Ishikawa (cell line): Measurements from ENCODE around the gene CXXC5.

Experiments
- CEBPB ChIP-seq: IDR thresholded peaks from 2 replicates; pipeline ENCODE4 v1.6.1; 2012
- CREB1 ChIP-seq: IDR thresholded peaks from 2 replicates; pipeline ENCODE4 v1.6.1; 2012; ENCODE audit warnings: low read depth
- EGR1 ChIP-seq: IDR thresholded peaks from 2 replicates; pipeline ENCODE4 v1.6.1; 2012
- EP300 ChIP-seq: IDR thresholded peaks from 2 replicates; pipeline ENCODE4 v1.6.1; 2012; ENCODE audit warnings: borderline replicate concordance
- FOXM1 ChIP-seq: IDR thresholded peaks from 2 replicates; pipeline ENCODE4 v1.6.1; 2012; ENCODE audit warnings: low read depth, borderline replicate concordance
- NFIC ChIP-seq: IDR thresholded peaks from 2 replicates; pipeline ENCODE4 v1.6.1; 2012
- RAD21 ChIP-seq: IDR thresholded peaks from 2 replicates; pipeline ENCODE4 v1.6.1; 2012; ENCODE audit warnings: low read depth
- TAF1 ChIP-seq: IDR thresholded peaks from 2 replicates; pipeline ENCODE4 v1.6.1; 2012; ENCODE audit warnings: low read depth, mild to moderate bottlenecking
- TCF12 ChIP-seq: IDR thresholded peaks from 2 replicates; pipeline ENCODE4 v1.6.1; 2012; ENCODE audit warnings: low read depth
- TEAD4 ChIP-seq: IDR thresholded peaks from 2 replicates; pipeline ENCODE4 v1.6.1; 2012
- YY1 ChIP-seq: IDR thresholded peaks from 2 replicates; pipeline ENCODE4 v1.6.1; 2012; ENCODE audit warnings: low read depth
- ZBTB7A ChIP-seq: IDR thresholded peaks from 2 replicates; pipeline ENCODE4 v1.6.1; 2012; ENCODE audit warnings: low read depth
- TF ChIP-seq, protein P1 (sequence below): IDR thresholded peaks from 2 replicates; pipeline ENCODE4 v1.6.1; 2012; ENCODE audit warnings: low read depth, mild to moderate bottlenecking
- TF ChIP-seq, protein P2 (sequence below): IDR thresholded peaks from 2 replicates; pipeline ENCODE4 v1.6.1; 2012
- TF ChIP-seq, protein P3 (sequence below): IDR thresholded peaks from 2 replicates; pipeline ENCODE4 v1.6.1; 2012

The CXXC5 gene

DNA sequence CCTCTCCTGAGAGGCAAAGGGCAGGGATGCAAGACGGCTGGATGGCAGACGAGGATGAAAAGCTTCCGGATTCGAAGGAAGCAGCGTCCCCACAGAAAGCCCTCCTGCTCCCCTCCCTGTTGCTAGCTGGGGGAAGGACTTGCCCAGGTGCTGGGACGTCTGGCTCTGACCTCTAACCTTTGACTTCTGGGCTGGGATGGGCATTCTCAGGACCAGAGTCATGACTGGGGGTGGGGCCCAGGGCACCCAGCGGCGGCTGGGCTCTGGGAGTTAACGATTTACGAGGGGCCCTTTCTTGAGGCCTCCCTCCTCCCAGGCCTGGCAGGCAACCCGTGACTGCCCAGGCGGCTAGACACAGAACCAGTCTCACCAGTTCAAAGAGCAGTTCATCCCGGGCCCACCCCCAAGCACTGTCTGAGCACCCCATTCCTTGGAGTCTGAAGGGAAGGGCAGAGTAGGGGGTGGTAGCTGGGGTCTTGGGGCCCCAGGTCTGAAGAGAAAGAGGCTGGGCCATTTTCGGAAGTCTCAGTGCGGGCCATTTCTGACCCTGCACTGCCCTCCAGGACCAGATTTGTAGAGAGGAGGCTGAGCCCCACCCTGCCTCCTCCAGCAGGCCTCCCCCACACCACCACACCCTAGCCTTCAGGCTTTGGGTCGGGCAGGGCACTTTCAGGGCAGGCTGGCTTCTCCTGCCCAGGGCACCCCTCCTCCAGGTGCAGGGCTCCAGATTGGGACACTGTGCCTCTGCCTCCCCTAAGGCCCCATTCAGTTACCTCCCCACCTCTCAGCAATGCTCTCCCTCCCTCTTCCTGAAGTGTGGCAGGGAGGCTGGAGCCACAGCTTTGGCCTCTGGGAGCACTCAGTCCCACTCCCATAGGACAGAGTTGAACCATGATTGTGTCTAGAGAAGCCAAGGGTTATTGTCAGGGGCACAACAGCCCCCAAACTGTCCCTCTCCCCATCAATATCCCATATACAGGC is 5.0 kb upstream of the CXXC5 start:
- no peak for TF ChIP-seq CREB1
- TF ChIP-seq YY1 = no peak; the same call in 1 of the 2 replicates
- 0 out of 2 replicates have a peak, but pooled peaks have one; percentile 3 for TF ChIP-seq RAD21
- peak; percentile 87 for TF ChIP-seq TCF12
- TF ChIP-seq EP300 = peak; percentile 85
- TF ChIP-seq, protein P1, sequence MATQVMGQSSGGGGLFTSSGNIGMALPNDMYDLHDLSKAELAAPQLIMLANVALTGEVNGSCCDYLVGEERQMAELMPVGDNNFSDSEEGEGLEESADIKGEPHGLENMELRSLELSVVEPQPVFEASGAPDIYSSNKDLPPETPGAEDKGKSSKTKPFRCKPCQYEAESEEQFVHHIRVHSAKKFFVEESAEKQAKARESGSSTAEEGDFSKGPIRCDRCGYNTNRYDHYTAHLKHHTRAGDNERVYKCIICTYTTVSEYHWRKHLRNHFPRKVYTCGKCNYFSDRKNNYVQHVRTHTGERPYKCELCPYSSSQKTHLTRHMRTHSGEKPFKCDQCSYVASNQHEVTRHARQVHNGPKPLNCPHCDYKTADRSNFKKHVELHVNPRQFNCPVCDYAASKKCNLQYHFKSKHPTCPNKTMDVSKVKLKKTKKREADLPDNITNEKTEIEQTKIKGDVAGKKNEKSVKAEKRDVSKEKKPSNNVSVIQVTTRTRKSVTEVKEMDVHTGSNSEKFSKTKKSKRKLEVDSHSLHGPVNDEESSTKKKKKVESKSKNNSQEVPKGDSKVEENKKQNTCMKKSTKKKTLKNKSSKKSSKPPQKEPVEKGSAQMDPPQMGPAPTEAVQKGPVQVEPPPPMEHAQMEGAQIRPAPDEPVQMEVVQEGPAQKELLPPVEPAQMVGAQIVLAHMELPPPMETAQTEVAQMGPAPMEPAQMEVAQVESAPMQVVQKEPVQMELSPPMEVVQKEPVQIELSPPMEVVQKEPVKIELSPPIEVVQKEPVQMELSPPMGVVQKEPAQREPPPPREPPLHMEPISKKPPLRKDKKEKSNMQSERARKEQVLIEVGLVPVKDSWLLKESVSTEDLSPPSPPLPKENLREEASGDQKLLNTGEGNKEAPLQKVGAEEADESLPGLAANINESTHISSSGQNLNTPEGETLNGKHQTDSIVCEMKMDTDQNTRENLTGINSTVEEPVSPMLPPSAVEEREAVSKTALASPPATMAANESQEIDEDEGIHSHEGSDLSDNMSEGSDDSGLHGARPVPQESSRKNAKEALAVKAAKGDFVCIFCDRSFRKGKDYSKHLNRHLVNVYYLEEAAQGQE = no peak
- TF ChIP-seq, protein P2, sequence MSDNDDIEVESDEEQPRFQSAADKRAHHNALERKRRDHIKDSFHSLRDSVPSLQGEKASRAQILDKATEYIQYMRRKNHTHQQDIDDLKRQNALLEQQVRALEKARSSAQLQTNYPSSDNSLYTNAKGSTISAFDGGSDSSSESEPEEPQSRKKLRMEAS = peak; percentile 32; the same call in 1 of the 2 replicates
- peak; percentile 59; the same call in 1 of the 2 replicates for TF ChIP-seq FOXM1
- TF ChIP-seq, protein P3, sequence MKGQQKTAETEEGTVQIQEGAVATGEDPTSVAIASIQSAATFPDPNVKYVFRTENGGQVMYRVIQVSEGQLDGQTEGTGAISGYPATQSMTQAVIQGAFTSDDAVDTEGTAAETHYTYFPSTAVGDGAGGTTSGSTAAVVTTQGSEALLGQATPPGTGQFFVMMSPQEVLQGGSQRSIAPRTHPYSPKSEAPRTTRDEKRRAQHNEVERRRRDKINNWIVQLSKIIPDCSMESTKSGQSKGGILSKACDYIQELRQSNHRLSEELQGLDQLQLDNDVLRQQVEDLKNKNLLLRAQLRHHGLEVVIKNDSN = peak; percentile 71
- TF ChIP-seq TAF1 = no peak; the same call in 1 of the 2 replicates
- TF ChIP-seq CEBPB = no peak
- TF ChIP-seq TEAD4 = peak; percentile 53; the same call in 1 of the 2 replicates
- TF ChIP-seq NFIC = peak; percentile 80
- TF ChIP-seq ZBTB7A = peak; percentile 91
- TF ChIP-seq EGR1 = no peak

DNA sequence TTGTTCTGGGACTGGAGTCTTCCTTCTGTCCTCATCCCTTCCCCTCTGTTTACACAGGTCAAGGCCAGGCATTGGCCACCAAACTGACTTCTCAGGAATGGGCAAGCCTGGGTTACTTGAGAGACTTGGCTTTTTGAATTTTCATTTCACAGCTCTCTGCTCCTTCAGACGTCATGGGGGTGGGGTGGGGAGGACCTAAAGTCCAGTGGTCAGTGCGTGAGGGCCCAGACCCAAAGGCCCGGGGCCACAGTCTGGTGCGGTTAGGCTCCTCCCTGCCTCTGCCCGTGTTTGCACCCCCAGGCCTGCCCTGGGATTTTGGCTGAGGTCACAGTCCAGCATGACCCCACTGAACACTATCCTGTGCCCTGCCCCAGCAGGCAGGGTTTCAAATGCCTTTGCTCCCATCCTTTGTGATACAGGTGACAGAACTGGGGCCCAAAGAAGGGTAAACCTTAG is 4.1 kb upstream of the CXXC5 start:
- no peak for TF ChIP-seq TCF12
- no peak for TF ChIP-seq CREB1
- TF ChIP-seq, protein P3 = no peak
- TF ChIP-seq YY1 = no peak
- no peak for TF ChIP-seq EP300
- TF ChIP-seq, protein P1 = no peak
- no peak for TF ChIP-seq EGR1
- no peak for TF ChIP-seq NFIC
- no peak for TF ChIP-seq ZBTB7A
- no peak for TF ChIP-seq TEAD4

DNA sequence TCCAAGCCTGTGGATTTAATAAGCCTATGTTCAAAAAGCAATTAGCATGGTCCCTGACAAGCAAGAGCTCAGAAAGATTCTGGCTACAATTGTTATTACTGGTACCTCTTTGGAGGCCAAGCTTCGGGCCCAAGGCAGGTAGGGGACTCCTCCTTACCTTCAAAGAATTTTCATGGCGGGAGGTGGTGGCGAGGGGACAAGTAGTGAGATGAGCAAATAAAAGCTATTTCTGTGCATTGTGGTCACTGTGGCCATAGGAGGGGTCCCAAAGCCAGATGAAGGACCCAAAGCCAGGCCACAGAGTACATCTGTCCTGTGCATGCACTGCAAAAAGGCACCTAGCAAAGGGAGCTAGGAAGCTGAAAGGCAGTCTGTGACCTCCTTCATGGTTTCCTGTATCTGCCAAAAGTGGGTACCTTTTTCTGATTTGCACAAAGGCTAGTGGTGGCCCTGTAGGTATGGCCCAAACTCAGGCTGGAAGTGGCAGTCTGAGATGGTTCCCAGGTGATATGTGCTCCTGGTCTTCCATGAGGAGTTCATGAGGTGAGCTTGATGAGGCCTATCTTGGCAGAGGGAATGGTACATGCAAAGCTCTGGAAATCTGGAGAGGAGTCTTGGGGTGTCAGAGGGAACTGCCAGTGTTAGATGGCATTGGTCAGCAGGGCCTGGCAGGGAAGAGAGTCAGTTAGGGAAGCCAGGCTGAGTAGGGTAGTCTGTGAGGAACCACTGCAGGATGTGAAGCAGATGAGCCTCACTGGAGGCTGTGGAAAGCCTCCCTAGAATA is 3.3 kb upstream of the CXXC5 start:
- no peak for TF ChIP-seq RAD21
- TF ChIP-seq, protein P1 = no peak
- TF ChIP-seq TCF12 = no peak
- TF ChIP-seq YY1 = no peak
- no peak for TF ChIP-seq TAF1
- TF ChIP-seq, protein P2 = no peak
- no peak for TF ChIP-seq EGR1
- no peak for TF ChIP-seq ZBTB7A
- TF ChIP-seq CEBPB = no peak
- no peak for TF ChIP-seq TEAD4
